Measurements from ENCODE around the gene HEATR9.

DNA sequence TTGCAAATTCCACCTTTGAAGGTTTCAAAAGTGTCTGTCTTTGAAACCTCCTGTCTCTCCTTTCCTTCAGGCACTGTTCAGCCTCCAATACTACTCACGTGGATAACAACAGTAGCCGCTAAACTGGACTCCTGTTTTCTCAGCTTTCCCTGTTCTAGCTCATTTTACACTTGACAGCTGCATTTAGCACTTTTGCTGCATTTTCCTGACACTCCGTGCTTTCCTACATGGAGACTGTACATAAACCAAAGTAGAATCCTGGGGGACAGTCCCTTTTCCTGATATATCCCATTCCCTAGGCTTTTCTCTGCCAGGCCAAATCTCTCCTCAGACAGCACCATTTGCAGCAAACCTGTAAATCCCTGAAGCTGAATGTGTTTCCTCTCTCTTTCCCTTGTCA lies 7.8 kb upstream of the HEATR9 start:
- TF ChIP-seq CTCF (IDR thresholded peaks at IDR 0.05 in 2 of 3, conservative IDR thresholded peaks at IDR 0.05 in 1 of 3; ENCODE audit: borderline replicate concordance in 1 of 3, insufficient read depth in 1 of 3, low read depth in 2 of 3, low read length in 2 of 3) (no peak), POLR2A (IDR thresholded peaks at IDR 0.05; ENCODE audit: borderline replicate concordance, extremely low read depth, insufficient read depth, insufficient read length) (no peak), SIN3A (IDR thresholded peaks at IDR 0.05; ENCODE audit: low read depth) (no peak), EZH2 (IDR thresholded peaks at IDR 0.05) (no peak)
